ENCODE measurements around the gene TRIO.
A peak's percentile ranks its signal among the peaks of the same experiment; 100 is the strongest.

Gene TRIO

DNA sequence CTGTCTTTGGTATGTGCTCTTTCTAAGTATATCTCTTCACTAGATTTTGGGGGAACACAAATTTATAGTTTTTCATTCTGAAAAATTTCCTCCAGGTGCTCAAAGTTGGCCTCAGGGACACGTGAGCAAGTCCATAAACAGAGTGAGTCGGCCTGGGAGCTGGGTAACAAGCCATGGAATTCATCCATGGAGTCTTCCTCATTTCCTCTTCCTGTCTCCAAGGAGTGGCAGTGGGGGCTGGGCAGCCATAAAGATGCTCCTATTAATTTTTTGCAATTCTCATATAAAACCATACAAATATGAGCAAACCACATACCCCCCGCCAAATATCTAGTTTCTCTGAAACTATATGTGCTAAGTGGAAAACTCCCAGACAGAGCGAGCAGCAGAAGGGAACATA is 301.9 kb downstream of the TRIO start:
- CTCF ChIA-PET, result no interaction called here
- POLR2A ChIA-PET, result no interaction called here
- no peak for TF ChIP-seq CTCF (IDR thresholded peaks at IDR 0.05; ENCODE audit: control extremely low read depth, extremely low read depth, low read depth, missing control alignments)
- no peak for DNase-seq (ENCODE audit: extremely low spot score)

GRCh38 chr5:14445576-14446290 is 302.6 kb downstream of the TRIO start:
- TF ChIP-seq CTCF (IDR thresholded peaks at IDR 0.05; ENCODE audit: control extremely low read depth, extremely low read depth, low read depth, missing control alignments), result no peak
- ChIA-PET POLR2A (no interaction called here), CTCF (interaction anchor here (1.3 to 1.4 kb wide), 2 partner anchors 9 to 14 kb away, joined by 3 read pairs; no protein-coding TSS in a partner anchor)
- DNase-seq (ENCODE audit: extremely low spot score), result no peak

GRCh38 chr5:14447958-14448911 is 305.1 kb downstream of the TRIO start:
- DNase-seq (ENCODE audit: extremely low spot score), result peak; percentile 64
- no peak for TF ChIP-seq CTCF (IDR thresholded peaks at IDR 0.05; ENCODE audit: control extremely low read depth, extremely low read depth, low read depth, missing control alignments)
- ChIA-PET CTCF (no interaction called here), POLR2A (no interaction called here)

DNA sequence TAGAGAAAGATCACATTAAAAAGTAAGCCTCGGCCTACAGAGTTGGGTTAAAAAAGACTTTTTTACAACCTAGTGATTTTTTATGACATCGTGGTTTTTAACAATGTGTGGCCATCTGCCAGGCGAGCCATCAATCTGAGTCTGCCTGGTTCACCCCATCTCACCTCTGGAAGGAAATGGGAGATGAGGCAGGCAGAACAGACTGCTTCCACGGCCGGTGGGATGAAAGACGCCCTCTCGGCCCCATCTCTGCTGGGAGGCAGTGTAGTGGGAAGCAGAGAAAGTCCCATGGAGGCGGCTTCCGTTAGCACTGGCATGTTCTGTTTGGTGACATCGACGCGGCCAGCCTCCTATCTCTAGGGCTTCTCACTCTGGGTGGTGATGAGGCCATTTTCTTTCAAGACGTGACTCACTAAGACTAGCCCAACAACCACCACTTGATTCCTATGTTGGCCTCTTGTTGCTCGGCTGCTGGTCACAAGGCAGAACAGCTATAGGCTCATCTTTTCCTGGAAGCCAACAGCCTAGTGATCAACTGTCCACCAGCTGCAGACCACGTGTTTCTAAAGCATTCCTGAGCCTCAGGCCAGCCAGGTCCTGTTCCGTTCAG is 306.0 kb downstream of the TRIO start:
- DNase-seq (ENCODE audit: extremely low spot score), result no peak
- ChIA-PET POLR2A (no interaction called here), CTCF (no interaction called here)
- no peak for TF ChIP-seq CTCF (IDR thresholded peaks at IDR 0.05; ENCODE audit: control extremely low read depth, extremely low read depth, low read depth, missing control alignments)

GRCh38 chr5:14450018-14450524 is 306.9 kb downstream of the TRIO start:
- TF ChIP-seq CTCF (IDR thresholded peaks at IDR 0.05; ENCODE audit: control extremely low read depth, extremely low read depth, low read depth, missing control alignments), result no peak
- no peak for DNase-seq (ENCODE audit: extremely low spot score)
- CTCF ChIA-PET, result no interaction called here
- POLR2A ChIA-PET, result no interaction called here

DNA sequence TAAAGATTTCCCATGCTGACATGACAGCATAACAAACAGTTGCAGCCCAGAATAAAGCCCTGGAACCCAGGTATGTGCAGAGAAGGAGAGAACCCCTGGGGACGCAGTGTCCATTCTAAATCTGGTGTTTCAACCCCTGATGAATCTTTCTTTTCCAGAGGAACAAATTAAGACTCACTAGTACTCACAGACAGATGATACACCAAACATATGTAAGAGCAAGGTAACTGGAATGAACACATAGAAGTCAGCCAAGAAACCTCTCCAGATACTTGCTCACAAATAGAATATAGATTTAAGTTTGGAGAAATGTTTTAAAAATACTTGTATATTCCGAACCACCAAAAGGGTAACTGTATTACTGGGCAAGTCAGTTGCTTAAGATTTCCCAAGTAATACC is 307.6 kb downstream of the TRIO start:
- CTCF ChIA-PET, result no interaction called here
- POLR2A ChIA-PET, result no interaction called here
- no peak for TF ChIP-seq CTCF (IDR thresholded peaks at IDR 0.05; ENCODE audit: control extremely low read depth, extremely low read depth, low read depth, missing control alignments)
- DNase-seq (ENCODE audit: extremely low spot score), result no peak
